Neuronal stem cell (in vitro differentiated cells): Measurements from ENCODE around the gene PDE2A.
A peak's percentile ranks its signal among the peaks of the same experiment; 100 is the strongest.

Experiments
- DNase-seq: peaks from one replicate; pipeline ENCODE4 v3.0.0-alpha.2; 2013; ENCODE audit warnings: low spot score
- H2AFZ ChIP-seq: one replicate; pipeline ENCODE4 v1.6.1; 2013; ENCODE audit warnings: mild to moderate bottlenecking, low read length, inconsistent platforms
- H2AK5ac ChIP-seq: 2 replicates; pipeline ENCODE4 v1.6.1; 2013; ENCODE audit warnings: low read depth, mild to moderate bottlenecking, inconsistent platforms, low read length, moderate library complexity, mixed read lengths
- H2BK120ac ChIP-seq: 2 replicates; pipeline ENCODE4 v1.6.1; 2013; ENCODE audit warnings: low read depth, mild to moderate bottlenecking, inconsistent platforms, low read length, moderate library complexity, mixed read lengths
- H2BK12ac ChIP-seq: one replicate; pipeline ENCODE4 v1.6.1; 2013; ENCODE audit warnings: low read length, inconsistent platforms
- H2BK15ac ChIP-seq: 2 replicates; pipeline ENCODE4 v1.6.1; 2013; ENCODE audit warnings: mild to moderate bottlenecking, low read length, inconsistent platforms, mixed read lengths
- H2BK5ac ChIP-seq: one replicate; pipeline ENCODE4 v1.6.1; 2013; ENCODE audit warnings: inconsistent platforms, mild to moderate bottlenecking, low read length, moderate library complexity
- H3K14ac ChIP-seq: one replicate; pipeline ENCODE4 v1.6.1; 2013; ENCODE audit warnings: low read length, inconsistent platforms
- H3K18ac ChIP-seq: 2 replicates; pipeline ENCODE4 v1.6.1; 2013; ENCODE audit warnings: low read length, inconsistent platforms
- H3K23ac ChIP-seq: 2 replicates; pipeline ENCODE4 v1.6.1; 2013; ENCODE audit warnings: low read depth, mild to moderate bottlenecking, mixed read lengths, low read length, inconsistent platforms; ENCODE audit not compliant: poor library complexity
- H3K27ac ChIP-seq: replicated peaks from 3 replicates; pipeline ENCODE4 v1.5.1; 2013; ENCODE audit warnings: low read length, inconsistent platforms
- H3K27me3 ChIP-seq, 3 experiments: 2 replicates each; pipeline ENCODE4 v1.6.1; 2013; ENCODE audit warnings: low read length in 3 of 3, mild to moderate bottlenecking in 2 of 3, inconsistent platforms in 1 of 3, low read depth in 1 of 3, mixed read lengths in 1 of 3, moderate library complexity in 1 of 3; ENCODE audit not compliant: control insufficient read depth in 3 of 3, insufficient read depth in 3 of 3
- H3K36me3 ChIP-seq, 2 donors: replicated peaks in 1 of 2; 2 replicates each; pipeline ENCODE4 v1.6.1; 2013; ENCODE audit warnings: low read length in 2 of 2; ENCODE audit not compliant: control insufficient read depth in 2 of 2, insufficient read depth in 2 of 2
- H3K4ac ChIP-seq: 2 replicates; pipeline ENCODE4 v1.6.1; 2013; ENCODE audit warnings: inconsistent platforms, mild to moderate bottlenecking, low read length, moderate library complexity
- H3K4me1 ChIP-seq, 2 donors: 1 replicate in 1 of 2; 2 replicates in 1 of 2; pipeline ENCODE4 v1.6.1; 2013; ENCODE audit warnings: low read length in 2 of 2, low read depth in 1 of 2; ENCODE audit not compliant: control insufficient read depth in 2 of 2, insufficient read depth in 1 of 2
- H3K4me2 ChIP-seq: one replicate; pipeline ENCODE4 v1.6.1; 2013; ENCODE audit warnings: mild to moderate bottlenecking, low read length, inconsistent platforms; ENCODE audit not compliant: insufficient read depth, poor library complexity, severe bottlenecking
- H3K4me3 ChIP-seq, 2 donors: 2 replicates each; pipeline ENCODE4 v1.5.1; 2013; ENCODE audit warnings: low read length in 2 of 2, mild to moderate bottlenecking in 2 of 2, inconsistent platforms in 1 of 2, moderate library complexity in 1 of 2
- H3K79me1 ChIP-seq: one replicate; pipeline ENCODE4 v1.6.1; 2013; ENCODE audit warnings: low read depth, mild to moderate bottlenecking, inconsistent platforms, low read length, moderate library complexity
- H3K9ac ChIP-seq: one replicate; pipeline ENCODE4 v1.6.1; 2013; ENCODE audit warnings: mild to moderate bottlenecking, low read depth, low read length, inconsistent platforms; ENCODE audit not compliant: poor library complexity
- H3K9me3 ChIP-seq, 2 donors: replicated peaks in 1 of 2; 2 replicates each; pipeline versions ENCODE3 to v1.6.1; 2013; ENCODE audit warnings: low read length in 2 of 2, mild to moderate bottlenecking in 2 of 2, inconsistent platforms in 1 of 2, low read depth in 1 of 2, mixed read lengths in 1 of 2, moderate library complexity in 1 of 2; ENCODE audit not compliant: control insufficient read depth in 2 of 2, insufficient read depth in 1 of 2
- H4K8ac ChIP-seq: one replicate; pipeline ENCODE4 v1.6.1; 2013; ENCODE audit warnings: low read depth, mild to moderate bottlenecking, inconsistent platforms, low read length, moderate library complexity
- H4K91ac ChIP-seq: one replicate; pipeline ENCODE4 v1.6.1; 2013; ENCODE audit warnings: low read length, low read depth, mild to moderate bottlenecking, inconsistent platforms; ENCODE audit not compliant: poor library complexity
- WGBS, 2 donors: extraction: QIAGEN DNeasy Blood & Tissue Kit; methylation state at CpG; one replicate each; pipeline ENCODE4 v1.1.7; 2013; ENCODE audit warnings: missing lambda C conversion rate in 2 of 2, mixed read lengths in 1 of 2; ENCODE audit not compliant: insufficient read length in 2 of 2, insufficient replicate concordance in 1 of 2; ENCODE audit errors: extremely low coverage in 2 of 2; 5-methylcytosine and 5-hydroxymethylcytosine counted together

The PDE2A gene

GRCh38 chr11:72683782-72684200 is 9.6 kb upstream of the PDE2A start:
- Histone ChIP-seq H3K9me3 (no peaks in the 10 kb centered on the region), H3K18ac (peak overlapping the region; percentile 25), H3K9ac (no peak overlapping the region), H2AK5ac (peak overlapping the region; percentile 41), H2BK15ac (no peak overlapping the region), H2BK120ac (no peak overlapping the region), H3K4ac (no peak overlapping the region), H2BK12ac (no peak overlapping the region), H3K36me3 (peaks cover 0 to 3% of the 10 kb centered on the region in 2 donors), H4K8ac (no peak overlapping the region), H3K4me3 (no peak overlapping the region), H3K79me1 (no peaks in the 10 kb centered on the region), H3K4me1 (peaks cover 6 to 16% of the 10 kb centered on the region in 2 donors), H3K14ac (no peak overlapping the region), H3K27me3 (peaks cover 0 to 14% (median 4%) of the 10 kb centered on the region in 3 experiments), H2AFZ (no peak overlapping the region), H3K4me2 (no peak overlapping the region), H3K27ac (no peak overlapping the region), H3K23ac (peak overlapping the region; percentile 9), H2BK5ac (peak overlapping the region; percentile 13), H4K91ac (no peak overlapping the region)
- WGBS, 2 donors = no CpG with 5 or more reads among the region's 7 CpGs
- DNase-seq = peak; percentile 66

GRCh38 chr11:72682858-72683243 is 8.6 kb upstream of the PDE2A start:
- H3K18ac ChIP-seq = no peak overlapping the region
- no peaks in the 10 kb centered on the region for H3K79me1 ChIP-seq

GRCh38 chr11:72682238-72682857 is 8.1 kb upstream of the PDE2A start:
- Histone ChIP-seq H2BK12ac (no peak overlapping the region), H3K23ac (no peak overlapping the region), H3K14ac (no peak overlapping the region), H2BK5ac (no peak overlapping the region), H3K4ac (no peak overlapping the region), H3K27ac (no peak overlapping the region), H3K79me1 (no peaks in the 10 kb centered on the region), H4K91ac (no peak overlapping the region), H3K36me3 (peaks cover 0 to under 1% of the 10 kb centered on the region in 2 donors), H3K4me2 (no peak overlapping the region), H2AK5ac (no peak overlapping the region), H2BK15ac (no peak overlapping the region), H4K8ac (no peak overlapping the region), H2AFZ (no peak overlapping the region), H3K9me3 (no peaks in the 10 kb centered on the region), H3K9ac (no peak overlapping the region), H3K27me3 (peaks cover 0 to 28% (median 17%) of the 10 kb centered on the region in 3 experiments), H3K4me3 (no peak overlapping the region), H2BK120ac (no peak overlapping the region), H3K4me1 (peaks cover 6 to 16% of the 10 kb centered on the region in 2 donors), H3K18ac (no peak overlapping the region)
- no CpG with 5 or more reads among the region's 5 CpGs for WGBS, 2 donors
- no peak for DNase-seq

More at GRCh38 chr11:72682858-72683243, 8.6 kb upstream of the PDE2A start:
- no peak overlapping the region for H3K23ac ChIP-seq
- DNase-seq = no peak
- no peak overlapping the region for H2BK5ac ChIP-seq
- no peak overlapping the region for H4K8ac ChIP-seq
- no peak overlapping the region for H2AFZ ChIP-seq
- peaks cover 0 to 3% of the 10 kb centered on the region in 2 donors for H3K36me3 ChIP-seq
- H2AK5ac ChIP-seq = no peak overlapping the region
- H3K9ac ChIP-seq = no peak overlapping the region
- no peak overlapping the region for H3K27ac ChIP-seq
- no peak overlapping the region for H4K91ac ChIP-seq
- H3K4me1 ChIP-seq = peaks cover 6 to 16% of the 10 kb centered on the region in 2 donors
- H3K14ac ChIP-seq = no peak overlapping the region
- no peaks in the 10 kb centered on the region for H3K9me3 ChIP-seq
- H3K4ac ChIP-seq = no peak overlapping the region
- H3K27me3 ChIP-seq = peaks cover 0 to 23% (median 12%) of the 10 kb centered on the region in 3 experiments
- H3K4me3 ChIP-seq = no peak overlapping the region
- H2BK12ac ChIP-seq = no peak overlapping the region
- no CpG with 5 or more reads among the region's 4 CpGs for WGBS, 2 donors
- no peak overlapping the region for H2BK120ac ChIP-seq
- no peak overlapping the region for H2BK15ac ChIP-seq
- no peak overlapping the region for H3K4me2 ChIP-seq

- Histone ChIP-seq H3K18ac (peak overlapping the region; percentile 31), H3K4ac (no peak overlapping the region), H3K36me3 (no peaks in the 10 kb centered on the region), H3K4me3 (peak overlapping the region in 1 of 2 donors; percentile 27), H3K9me3 (no peaks in the 10 kb centered on the region), H2BK120ac (no peak overlapping the region), H3K4me1 (peaks cover 6 to 18% of the 10 kb centered on the region in 2 donors), H3K23ac (peak overlapping the region; percentile 81), H2BK15ac (no peak overlapping the region), H4K8ac (no peak overlapping the region), H2AK5ac (no peak overlapping the region), H3K14ac (peak overlapping the region; percentile 40), H3K27ac (no peak overlapping the region), H2BK12ac (no peak overlapping the region), H2BK5ac (no peak overlapping the region), H3K79me1 (no peaks in the 10 kb centered on the region), H3K27me3 (peaks cover 0 to 37% (median 24%) of the 10 kb centered on the region in 3 experiments), H3K9ac (peak overlapping the region; percentile 87), H4K91ac (no peak overlapping the region), H2AFZ (no peak overlapping the region), H3K4me2 (no peak overlapping the region)
- no peak for DNase-seq
- no CpG with 5 or more reads among the region's 17 CpGs for WGBS, 2 donors
Measured at GRCh38 chr11:72681226-72682153, 7.3 kb upstream of the PDE2A start.
